PFSK-1 (cell line): Measurements from ENCODE around the gene PDZD7.

Source experiments
- FOXP2 ChIP-seq: optimal IDR thresholded peaks from 2 replicates; pipeline ENCODE3; 2011; ENCODE audit warnings: borderline replicate concordance, control low read depth, inconsistent platforms; ENCODE audit not compliant: insufficient read depth; ENCODE audit errors: extremely low read length, extremely low read depth
- POLR2AphosphoS5 ChIP-seq: IDR thresholded peaks from 2 replicates; pipeline ENCODE4 v1.6.1; 2012; ENCODE audit warnings: low read depth, mild to moderate bottlenecking, control low read depth, low read length, moderate library complexity
- SIN3A ChIP-seq: IDR thresholded peaks from 2 replicates; pipeline ENCODE4 v1.6.1; 2012; ENCODE audit warnings: mild to moderate bottlenecking, low read length, moderate library complexity, borderline replicate concordance; ENCODE audit not compliant: insufficient read depth
- TAF1 ChIP-seq: IDR thresholded peaks from 2 replicates; pipeline ENCODE4 v1.6.1; 2012; ENCODE audit warnings: low read length, control low read depth, borderline replicate concordance; ENCODE audit not compliant: insufficient read depth
- TF ChIP-seq, protein P1 (sequence below), 2 experiments: IDR thresholded peaks; 2 replicates each; pipeline versions ENCODE4 v1.6.1 to v1.8.0; 2011 to 2012; ENCODE audit warnings: low read depth in 2 of 2, low read length in 2 of 2, control low read depth in 1 of 2, inconsistent platforms in 1 of 2, mild to moderate bottlenecking in 1 of 2, moderate library complexity in 1 of 2; ENCODE audit not compliant: insufficient read depth in 1 of 2

PDZD7 gene

DNA sequence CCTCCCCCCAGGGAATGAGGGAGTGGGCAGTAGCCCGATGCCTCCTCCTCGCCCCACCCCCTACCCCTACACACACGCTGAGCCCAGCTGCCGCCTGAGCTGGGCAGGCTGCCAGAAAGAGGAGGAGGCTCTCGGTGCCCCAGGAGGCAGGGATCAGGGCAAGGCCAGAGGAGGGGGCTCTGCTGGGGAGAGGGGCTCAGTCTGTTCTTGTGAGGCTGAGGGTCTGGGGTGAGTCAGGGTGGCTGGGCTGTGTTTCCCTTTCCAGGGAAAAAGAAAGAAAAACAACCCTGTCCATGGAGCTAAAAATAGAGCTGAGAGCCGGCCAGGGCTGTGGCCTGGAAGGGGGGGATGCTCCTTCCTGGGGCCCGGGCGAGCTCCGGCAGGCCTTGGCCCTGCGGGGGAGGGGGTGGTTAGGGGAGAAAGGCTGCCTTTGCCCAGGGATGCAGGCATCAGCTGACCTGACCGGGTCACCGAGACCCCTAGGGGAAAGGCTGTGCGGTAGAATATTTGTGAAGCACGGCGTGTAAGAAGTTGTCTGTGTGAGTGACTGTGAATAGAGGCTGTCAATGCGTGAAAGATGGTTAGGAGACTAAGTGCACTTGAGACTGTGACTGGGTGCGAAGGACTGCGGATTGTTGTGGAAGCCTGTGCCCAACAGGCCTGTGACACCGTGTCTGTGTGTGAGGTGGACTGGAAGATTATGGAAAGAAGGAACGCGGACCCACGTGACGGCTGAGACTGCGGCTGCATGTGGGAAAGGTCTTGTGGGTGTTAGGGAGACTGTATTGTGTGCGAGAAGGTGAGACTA, 32.5 kb downstream of the PDZD7 start:
- no peak for TF ChIP-seq POLR2AphosphoS5
- 0 out of 2 replicates have a peak, but pooled peaks have one; percentile 27 for TF ChIP-seq TAF1
- 0 out of 2 replicates have a peak, but pooled peaks have one; percentile 18 for TF ChIP-seq SIN3A

DNA sequence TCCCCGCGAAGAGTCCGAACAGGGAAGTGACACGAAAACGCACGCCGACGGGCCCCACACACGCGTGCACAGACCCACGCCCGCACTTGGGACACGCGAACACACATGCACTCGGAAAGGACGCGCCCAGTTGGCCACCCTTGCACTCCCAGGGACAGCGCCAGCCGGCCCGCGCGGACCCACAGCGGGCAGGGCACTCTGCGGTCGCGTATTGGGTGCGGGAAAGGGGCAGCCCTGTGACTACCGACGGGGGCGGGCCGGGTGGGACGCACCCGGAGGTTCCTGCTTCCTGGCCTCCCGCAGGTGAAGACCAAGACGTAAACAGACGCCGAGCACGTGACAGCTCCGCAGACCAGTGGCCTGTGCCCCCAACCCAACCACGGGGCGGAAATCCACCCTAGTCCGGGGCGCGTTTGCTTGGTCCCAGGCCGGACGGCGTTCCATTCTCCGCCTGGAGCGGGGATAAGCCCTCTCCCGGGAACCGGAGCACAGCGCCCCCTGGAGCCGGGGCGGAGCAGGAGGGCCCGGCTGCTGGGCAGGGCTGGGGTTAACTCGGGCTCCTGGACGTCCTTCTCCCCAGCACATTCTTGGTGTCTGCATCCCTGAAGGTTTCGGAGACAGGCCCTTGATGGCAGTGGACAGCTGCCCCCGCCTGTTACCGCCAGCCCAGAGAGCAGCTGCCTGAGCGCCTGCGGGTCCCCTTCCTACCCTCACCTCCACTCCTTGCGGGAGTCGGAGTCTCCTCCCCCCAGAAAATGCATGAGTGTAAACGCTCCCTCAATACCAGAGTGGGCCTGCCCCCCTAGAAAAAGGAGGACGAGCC, 33.4 kb downstream of the PDZD7 start:
- TF ChIP-seq FOXP2, result no peak
- TF ChIP-seq SIN3A, result no peak
- TF ChIP-seq, protein P1, sequence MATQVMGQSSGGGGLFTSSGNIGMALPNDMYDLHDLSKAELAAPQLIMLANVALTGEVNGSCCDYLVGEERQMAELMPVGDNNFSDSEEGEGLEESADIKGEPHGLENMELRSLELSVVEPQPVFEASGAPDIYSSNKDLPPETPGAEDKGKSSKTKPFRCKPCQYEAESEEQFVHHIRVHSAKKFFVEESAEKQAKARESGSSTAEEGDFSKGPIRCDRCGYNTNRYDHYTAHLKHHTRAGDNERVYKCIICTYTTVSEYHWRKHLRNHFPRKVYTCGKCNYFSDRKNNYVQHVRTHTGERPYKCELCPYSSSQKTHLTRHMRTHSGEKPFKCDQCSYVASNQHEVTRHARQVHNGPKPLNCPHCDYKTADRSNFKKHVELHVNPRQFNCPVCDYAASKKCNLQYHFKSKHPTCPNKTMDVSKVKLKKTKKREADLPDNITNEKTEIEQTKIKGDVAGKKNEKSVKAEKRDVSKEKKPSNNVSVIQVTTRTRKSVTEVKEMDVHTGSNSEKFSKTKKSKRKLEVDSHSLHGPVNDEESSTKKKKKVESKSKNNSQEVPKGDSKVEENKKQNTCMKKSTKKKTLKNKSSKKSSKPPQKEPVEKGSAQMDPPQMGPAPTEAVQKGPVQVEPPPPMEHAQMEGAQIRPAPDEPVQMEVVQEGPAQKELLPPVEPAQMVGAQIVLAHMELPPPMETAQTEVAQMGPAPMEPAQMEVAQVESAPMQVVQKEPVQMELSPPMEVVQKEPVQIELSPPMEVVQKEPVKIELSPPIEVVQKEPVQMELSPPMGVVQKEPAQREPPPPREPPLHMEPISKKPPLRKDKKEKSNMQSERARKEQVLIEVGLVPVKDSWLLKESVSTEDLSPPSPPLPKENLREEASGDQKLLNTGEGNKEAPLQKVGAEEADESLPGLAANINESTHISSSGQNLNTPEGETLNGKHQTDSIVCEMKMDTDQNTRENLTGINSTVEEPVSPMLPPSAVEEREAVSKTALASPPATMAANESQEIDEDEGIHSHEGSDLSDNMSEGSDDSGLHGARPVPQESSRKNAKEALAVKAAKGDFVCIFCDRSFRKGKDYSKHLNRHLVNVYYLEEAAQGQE (IDR thresholded peaks at IDR 0.05; ENCODE audit: insufficient read depth in 1 of 2, low read depth in 2 of 2, low read length in 2 of 2), result no peak
- TF ChIP-seq POLR2AphosphoS5, result no peak
- no peak for TF ChIP-seq TAF1

DNA sequence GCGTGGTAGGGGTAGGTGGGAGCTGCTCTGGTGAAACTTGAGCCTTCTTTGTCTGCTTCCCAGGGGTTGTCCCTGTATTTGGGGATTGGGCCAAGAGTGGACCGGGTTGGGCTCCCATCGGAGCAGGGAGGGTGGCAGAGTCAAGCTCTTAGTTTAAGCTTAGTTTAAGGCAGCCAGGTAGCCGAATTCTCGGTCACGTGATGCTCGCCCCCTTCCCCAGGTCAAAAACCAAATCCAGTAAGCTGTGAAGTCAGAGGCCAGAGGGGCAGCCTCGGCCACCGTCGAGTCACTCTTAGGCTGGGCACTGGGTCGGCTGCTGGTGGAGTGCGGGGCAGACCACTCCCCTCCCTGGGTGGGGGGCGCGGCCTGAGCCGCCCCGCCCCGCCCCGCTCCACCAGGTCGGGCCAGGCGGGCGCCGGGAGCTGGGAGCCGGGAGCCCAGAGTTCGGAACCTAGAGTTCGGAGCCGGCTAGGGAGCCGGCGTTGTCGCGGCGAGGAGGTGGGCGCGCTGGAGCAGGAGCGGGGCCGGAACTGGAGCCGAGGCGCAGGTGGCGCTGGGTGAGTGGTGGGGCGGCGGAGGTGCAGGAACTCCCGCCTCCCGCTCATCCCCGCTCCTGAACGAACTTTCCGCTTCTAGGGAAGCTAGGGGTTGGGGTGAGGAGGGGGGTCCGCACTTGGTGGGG, 34.1 kb downstream of the PDZD7 start:
- TF ChIP-seq, protein P1 (IDR thresholded peaks at IDR 0.05; ENCODE audit: insufficient read depth in 1 of 2, low read depth in 2 of 2, low read length in 2 of 2), result 0 out of 4 replicates have a peak, but pooled peaks of 1 of the 2 experiments have one; percentile 10
- TF ChIP-seq POLR2AphosphoS5 (peak; percentile 62), FOXP2 (no peak)

DNA sequence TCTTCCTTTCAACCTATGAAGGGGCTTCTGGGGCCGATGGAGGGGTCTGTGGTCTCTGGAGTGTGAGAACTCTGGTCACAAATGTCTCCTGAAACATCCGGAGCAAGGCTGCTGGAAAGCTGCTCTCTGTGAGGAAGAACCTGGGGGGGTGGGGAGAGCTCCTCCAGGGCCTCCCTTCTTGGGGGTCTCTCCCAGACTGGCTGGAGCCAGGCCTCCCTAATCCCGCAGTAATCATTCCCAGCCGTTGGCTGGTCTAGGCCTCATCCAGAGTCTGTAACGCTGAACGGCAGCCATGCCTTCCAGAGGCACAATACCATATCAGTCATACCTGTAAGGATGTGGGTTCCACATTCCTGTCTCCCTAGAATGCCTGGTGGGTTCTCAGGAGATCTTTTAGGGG, 35.7 kb downstream of the PDZD7 start:
- TF ChIP-seq SIN3A (no peak), TAF1 (no peak), FOXP2 (no peak), POLR2AphosphoS5 (no peak)
- TF ChIP-seq, protein P1 (IDR thresholded peaks at IDR 0.05; ENCODE audit: insufficient read depth in 1 of 2, low read depth in 2 of 2, low read length in 2 of 2), result no peak

DNA sequence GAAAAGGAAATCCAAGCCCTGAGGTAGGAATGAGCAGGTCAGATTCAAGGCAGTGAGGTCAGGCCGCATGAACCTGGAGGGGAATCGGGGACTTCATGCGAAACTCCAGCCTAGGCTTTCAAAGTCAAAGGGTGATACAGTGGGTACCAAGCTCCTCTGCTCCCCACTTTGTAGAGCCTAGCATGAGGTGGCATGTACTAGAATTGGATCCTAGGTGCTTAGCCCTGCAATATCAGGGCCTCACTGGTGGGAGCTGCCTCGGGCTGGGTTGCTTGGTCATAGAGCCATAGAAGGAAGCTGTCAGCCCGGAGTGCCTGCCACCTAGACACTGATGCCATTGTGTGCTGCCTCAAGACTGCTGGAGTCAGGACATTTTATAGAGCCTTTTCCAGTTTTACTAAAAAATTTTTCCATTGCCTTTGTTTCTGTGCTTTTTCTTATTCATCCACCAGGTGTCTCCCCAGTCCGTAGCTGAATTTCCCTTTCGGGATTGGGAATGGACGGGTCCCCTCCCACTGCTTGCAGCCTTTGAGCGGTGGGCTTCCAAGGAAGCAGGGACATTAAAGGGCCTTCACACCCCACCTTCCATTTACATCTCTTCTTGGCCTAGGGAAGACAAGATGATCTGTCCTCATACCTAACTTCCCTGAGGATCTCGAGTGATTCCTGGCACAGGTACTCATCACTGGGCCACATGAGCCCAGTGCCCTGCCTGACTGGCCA, 36.8 kb downstream of the PDZD7 start:
- TF ChIP-seq FOXP2 (no peak), TAF1 (no peak), SIN3A (no peak), POLR2AphosphoS5 (no peak; the same call in 1 of the 2 replicates)
- TF ChIP-seq, protein P1 (IDR thresholded peaks at IDR 0.05; ENCODE audit: insufficient read depth in 1 of 2, low read depth in 2 of 2, low read length in 2 of 2), result no peak
